ENCODE results near the gene OR2A7. TPM values are rescaled to one million over a fixed set of nuclear protein-coding genes. Genes with fewer than 3 reads are reported as not detected.
"Not testable (repeated sequence)": the region's sequence is repeated elsewhere in the genome, so short reads cannot be mapped to it uniquely, and the experiment has no call there.

Gene OR2A7
- total and polyA plus RNA-seq, 10 of the 15 experiments (the other 5 are each of a cell fraction or from before 2014, with no cell fraction given) = 0.34 to 2.3 (median 0.89) TPM

GRCh38 chr7:144283716-144284115, 19.1 kb upstream of the OR2A7 start:
- CTCF ChIA-PET; H3K4me3 ChIP-seq; H3K4me2 ChIP-seq (ENCODE audit: control insufficient read depth, insufficient read depth); POLR2A ChIA-PET; intact Hi-C loops (cut with micrococcal nuclease; ENCODE audit: unreplicated experiment); SMC1A ChIA-PET (ENCODE audit: uncharacterized antibody, unreplicated experiment); H3K4me1 ChIP-seq (ENCODE audit: control insufficient read depth, insufficient read depth, low read length); FAIRE-seq; H4K20me1 ChIP-seq (ENCODE audit: control insufficient read depth, insufficient read depth); H3K9ac ChIP-seq (ENCODE audit: control insufficient read depth, insufficient read depth, low read length); H3K9me3 ChIP-seq (replicated peaks; ENCODE audit: control insufficient read depth, insufficient read depth, low read length); BruUV-seq (replicated peaks); H3K27ac ChIP-seq (ENCODE audit: control insufficient read depth, insufficient read depth); in situ Hi-C loops (cut with MboI); H3K79me2 ChIP-seq (ENCODE audit: control insufficient read depth, insufficient read depth, low read length); DNase-seq (ENCODE audit: low read depth, low spot score); H2AFZ ChIP-seq (ENCODE audit: control insufficient read depth, low read depth, low read length); RAD21 ChIA-PET (ENCODE audit: unreplicated experiment); H3K27me3 ChIP-seq (replicated peaks in 1 of 2; ENCODE audit: control insufficient read depth in 2 of 2, insufficient read depth in 2 of 2, low read length in 1 of 2); H3K36me3 ChIP-seq (ENCODE audit: control insufficient read depth in 2 of 2, insufficient read depth in 2 of 2, low read length in 1 of 2): not testable (repeated sequence)
- ATAC-seq = peak; percentile 38
- WGBS (ENCODE audit: insufficient coverage, insufficient replicate concordance, low lambda C conversion rate, missing lambda C conversion rate) = no CpG with 5 or more reads among the region's 6 CpGs

GRCh38 chr7:144282490-144282889, 17.9 kb upstream of the OR2A7 start:
- SMC1A ChIA-PET (ENCODE audit: uncharacterized antibody, unreplicated experiment); in situ Hi-C loops (cut with MboI); H4K20me1 ChIP-seq (ENCODE audit: control insufficient read depth, insufficient read depth); RAD21 ChIA-PET (ENCODE audit: unreplicated experiment); intact Hi-C loops (cut with micrococcal nuclease; ENCODE audit: unreplicated experiment); DNase-seq (ENCODE audit: low read depth, low spot score); POLR2A ChIA-PET; H3K27ac ChIP-seq (ENCODE audit: control insufficient read depth, insufficient read depth); H3K36me3 ChIP-seq (ENCODE audit: control insufficient read depth in 2 of 2, insufficient read depth in 2 of 2, low read length in 1 of 2); H3K79me2 ChIP-seq (ENCODE audit: control insufficient read depth, insufficient read depth, low read length); H2AFZ ChIP-seq (ENCODE audit: control insufficient read depth, low read depth, low read length); FAIRE-seq; H3K4me3 ChIP-seq; H3K27me3 ChIP-seq (replicated peaks in 1 of 2; ENCODE audit: control insufficient read depth in 2 of 2, insufficient read depth in 2 of 2, low read length in 1 of 2); BruUV-seq (replicated peaks); H3K4me2 ChIP-seq (ENCODE audit: control insufficient read depth, insufficient read depth); H3K4me1 ChIP-seq (ENCODE audit: control insufficient read depth, insufficient read depth, low read length); CTCF ChIA-PET; H3K9ac ChIP-seq (ENCODE audit: control insufficient read depth, insufficient read depth, low read length); H3K9me3 ChIP-seq (replicated peaks; ENCODE audit: control insufficient read depth, insufficient read depth, low read length); ATAC-seq: not testable (repeated sequence)
- WGBS (ENCODE audit: insufficient coverage, insufficient replicate concordance, low lambda C conversion rate, missing lambda C conversion rate) = 20% methylated on average over 2 of the region's 4 CpGs

- POLR2A ChIA-PET; H4K20me1 ChIP-seq (ENCODE audit: control insufficient read depth, insufficient read depth); CTCF ChIA-PET; H2AFZ ChIP-seq (ENCODE audit: control insufficient read depth, low read depth, low read length); ATAC-seq; H3K27ac ChIP-seq (ENCODE audit: control insufficient read depth, insufficient read depth); RAD21 ChIA-PET (ENCODE audit: unreplicated experiment); H3K4me1 ChIP-seq (ENCODE audit: control insufficient read depth, insufficient read depth, low read length); H3K9me3 ChIP-seq (replicated peaks; ENCODE audit: control insufficient read depth, insufficient read depth, low read length); H3K27me3 ChIP-seq (replicated peaks in 1 of 2; ENCODE audit: control insufficient read depth in 2 of 2, insufficient read depth in 2 of 2, low read length in 1 of 2); DNase-seq (ENCODE audit: low read depth, low spot score); H3K4me2 ChIP-seq (ENCODE audit: control insufficient read depth, insufficient read depth); H3K4me3 ChIP-seq; H3K79me2 ChIP-seq (ENCODE audit: control insufficient read depth, insufficient read depth, low read length); in situ Hi-C loops (cut with MboI); H3K9ac ChIP-seq (ENCODE audit: control insufficient read depth, insufficient read depth, low read length); BruUV-seq (replicated peaks); intact Hi-C loops (cut with micrococcal nuclease; ENCODE audit: unreplicated experiment); H3K36me3 ChIP-seq (ENCODE audit: control insufficient read depth in 2 of 2, insufficient read depth in 2 of 2, low read length in 1 of 2); SMC1A ChIA-PET (ENCODE audit: uncharacterized antibody, unreplicated experiment): not testable (repeated sequence)
- peak; percentile 49 for FAIRE-seq
- WGBS (ENCODE audit: insufficient coverage, insufficient replicate concordance, low lambda C conversion rate, missing lambda C conversion rate) = no CpG with 5 or more reads among the region's 8 CpGs
Measured at GRCh38 chr7:144281981-144282380, 17.4 kb upstream of the OR2A7 start.

GRCh38 chr7:144280010-144280409, 15.4 kb upstream of the OR2A7 start:
- peak; percentile 67 for ATAC-seq
- SMC1A ChIA-PET (ENCODE audit: uncharacterized antibody, unreplicated experiment); H3K79me2 ChIP-seq (ENCODE audit: control insufficient read depth, insufficient read depth, low read length); intact Hi-C loops (cut with micrococcal nuclease; ENCODE audit: unreplicated experiment); FAIRE-seq; H3K4me2 ChIP-seq (ENCODE audit: control insufficient read depth, insufficient read depth); RAD21 ChIA-PET (ENCODE audit: unreplicated experiment); H3K36me3 ChIP-seq (ENCODE audit: control insufficient read depth in 2 of 2, insufficient read depth in 2 of 2, low read length in 1 of 2); H3K4me1 ChIP-seq (ENCODE audit: control insufficient read depth, insufficient read depth, low read length); CTCF ChIA-PET; H2AFZ ChIP-seq (ENCODE audit: control insufficient read depth, low read depth, low read length); in situ Hi-C loops (cut with MboI); H3K27me3 ChIP-seq (replicated peaks in 1 of 2; ENCODE audit: control insufficient read depth in 2 of 2, insufficient read depth in 2 of 2, low read length in 1 of 2); H3K4me3 ChIP-seq; H3K9me3 ChIP-seq (replicated peaks; ENCODE audit: control insufficient read depth, insufficient read depth, low read length); DNase-seq (ENCODE audit: low read depth, low spot score); H4K20me1 ChIP-seq (ENCODE audit: control insufficient read depth, insufficient read depth); H3K27ac ChIP-seq (ENCODE audit: control insufficient read depth, insufficient read depth); H3K9ac ChIP-seq (ENCODE audit: control insufficient read depth, insufficient read depth, low read length); POLR2A ChIA-PET: not testable (repeated sequence)
- 96% methylated on average over 3 of the region's 6 CpGs for WGBS (ENCODE audit: insufficient coverage, insufficient replicate concordance, low lambda C conversion rate, missing lambda C conversion rate)
- TSS peak; percentile 37 for BruUV-seq (replicated peaks)
